Measurements from ENCODE around the gene PLXDC1.

PLXDC1 gene

DNA sequence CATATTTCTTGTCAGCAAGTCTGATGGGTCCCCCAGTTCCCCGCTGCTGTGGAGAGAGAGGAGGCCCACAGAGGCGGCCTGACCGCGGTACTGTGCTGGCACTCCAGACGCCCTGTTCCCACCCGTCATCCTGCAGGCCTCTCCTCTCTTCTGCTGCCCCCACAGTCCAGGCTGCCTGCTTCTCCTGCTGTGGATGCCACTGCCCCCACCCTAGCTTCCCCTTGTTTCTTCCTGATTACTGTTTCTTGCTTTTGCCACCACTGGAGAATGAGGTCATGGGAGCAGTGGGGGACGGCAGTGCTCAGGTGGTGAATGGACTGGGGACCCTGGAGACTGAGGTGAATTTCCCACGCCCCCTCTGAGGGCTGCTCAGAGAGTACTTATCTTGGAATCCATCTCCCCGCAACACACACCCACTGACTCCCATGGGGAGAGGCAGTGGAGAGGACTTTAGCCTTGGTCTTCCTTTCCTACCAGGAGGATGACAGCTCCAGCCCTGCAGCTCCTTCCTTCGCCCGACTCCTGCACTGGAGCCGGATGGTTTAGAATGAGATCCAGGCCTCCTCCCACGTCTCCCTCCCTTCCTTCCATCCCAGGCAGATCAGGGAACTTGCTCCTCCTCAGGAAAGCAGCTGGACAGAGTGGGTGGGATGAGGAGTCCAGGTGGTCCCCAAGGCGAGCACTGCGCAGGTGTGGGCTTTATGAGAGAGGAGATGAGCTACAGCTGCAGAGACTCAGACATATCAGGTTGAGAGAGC lies 60.4 kb downstream of the PLXDC1 start:
- H3K27ac ChIP-seq (ENCODE audit: low read length) = no peak overlapping the region
- no peaks in the 10 kb centered on the region for H3K36me3 ChIP-seq (ENCODE audit: control insufficient read depth in 1 of 2, insufficient read depth in 2 of 2, low read length in 2 of 2)
- H3K27me3 ChIP-seq (ENCODE audit: low read depth, low read length) = no peaks in the 10 kb centered on the region
- H3K9me3 ChIP-seq (ENCODE audit: control insufficient read depth in 1 of 2, low read length in 2 of 2) = no peaks in the 10 kb centered on the region
- H3K4me3 ChIP-seq (ENCODE audit: low read depth in 1 of 2, low read length in 2 of 2) = no peak overlapping the region
- peaks cover 0 to 10% of the 10 kb centered on the region in 2 donors for H3K4me1 ChIP-seq (ENCODE audit: control insufficient read depth in 1 of 2, insufficient read depth in 2 of 2, low read length in 2 of 2)

DNA sequence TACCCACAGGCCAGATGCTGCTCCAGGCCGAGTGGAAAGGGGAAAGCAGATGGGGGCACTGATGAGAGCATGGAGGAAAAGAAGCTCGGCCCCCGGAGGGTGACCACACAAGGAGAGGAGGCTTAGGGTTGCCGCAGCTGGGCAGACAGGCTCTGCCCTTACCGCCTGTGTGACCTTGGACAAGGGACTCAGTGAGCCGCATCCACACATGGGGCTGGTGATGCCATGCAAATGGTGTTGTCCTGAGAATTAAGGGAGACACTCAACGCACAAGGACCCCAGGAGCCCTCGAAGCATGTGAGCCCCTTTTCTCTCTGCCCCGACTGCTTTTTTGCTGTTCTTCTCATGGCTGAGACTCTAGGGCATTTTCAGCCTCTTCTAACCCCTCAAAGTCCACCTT lies 61.0 kb downstream of the PLXDC1 start:
- H3K4me1 ChIP-seq (ENCODE audit: control insufficient read depth in 1 of 2, insufficient read depth in 2 of 2, low read length in 2 of 2) = peaks cover 0 to 5% of the 10 kb centered on the region in 2 donors
- H3K27me3 ChIP-seq (ENCODE audit: low read depth, low read length) = no peaks in the 10 kb centered on the region
- no peaks in the 10 kb centered on the region for H3K9me3 ChIP-seq (ENCODE audit: control insufficient read depth in 1 of 2, low read length in 2 of 2)
- no peak overlapping the region for H3K4me3 ChIP-seq (ENCODE audit: low read depth in 1 of 2, low read length in 2 of 2)
- no peak overlapping the region for H3K27ac ChIP-seq (ENCODE audit: low read length)
- no peaks in the 10 kb centered on the region for H3K36me3 ChIP-seq (ENCODE audit: control insufficient read depth in 1 of 2, insufficient read depth in 2 of 2, low read length in 2 of 2)

DNA sequence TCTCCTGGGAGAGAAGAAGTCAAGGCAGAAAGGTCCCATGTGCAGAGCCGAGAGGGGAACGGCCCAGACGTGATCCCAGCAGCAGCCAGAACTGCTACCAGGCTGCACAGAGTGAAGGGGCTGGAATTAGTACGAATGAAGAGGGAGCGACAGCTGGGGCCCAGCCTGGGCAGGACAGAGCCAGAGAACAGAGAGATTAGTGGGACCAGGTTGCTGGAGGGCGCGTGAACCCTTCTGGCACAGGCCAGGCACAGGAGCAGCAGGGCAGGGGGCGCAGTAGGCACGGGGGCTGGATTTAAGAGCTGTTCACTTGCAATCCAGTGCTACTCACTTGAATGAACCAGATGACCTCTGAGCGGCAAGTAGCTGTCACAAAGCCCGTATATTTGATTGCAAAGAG lies 66.9 kb downstream of the PLXDC1 start:
- no peak overlapping the region for H3K27ac ChIP-seq (ENCODE audit: low read length)
- no peaks in the 10 kb centered on the region for H3K9me3 ChIP-seq (ENCODE audit: control insufficient read depth in 1 of 2, low read length in 2 of 2)
- no peaks in the 10 kb centered on the region for H3K27me3 ChIP-seq (ENCODE audit: low read depth, low read length)
- no peak overlapping the region for H3K4me3 ChIP-seq (ENCODE audit: low read depth in 1 of 2, low read length in 2 of 2)
- H3K4me1 ChIP-seq (ENCODE audit: control insufficient read depth in 1 of 2, insufficient read depth in 2 of 2, low read length in 2 of 2) = peaks cover 0 to 10% of the 10 kb centered on the region in 2 donors
- no peaks in the 10 kb centered on the region for H3K36me3 ChIP-seq (ENCODE audit: control insufficient read depth in 1 of 2, insufficient read depth in 2 of 2, low read length in 2 of 2)

DNA sequence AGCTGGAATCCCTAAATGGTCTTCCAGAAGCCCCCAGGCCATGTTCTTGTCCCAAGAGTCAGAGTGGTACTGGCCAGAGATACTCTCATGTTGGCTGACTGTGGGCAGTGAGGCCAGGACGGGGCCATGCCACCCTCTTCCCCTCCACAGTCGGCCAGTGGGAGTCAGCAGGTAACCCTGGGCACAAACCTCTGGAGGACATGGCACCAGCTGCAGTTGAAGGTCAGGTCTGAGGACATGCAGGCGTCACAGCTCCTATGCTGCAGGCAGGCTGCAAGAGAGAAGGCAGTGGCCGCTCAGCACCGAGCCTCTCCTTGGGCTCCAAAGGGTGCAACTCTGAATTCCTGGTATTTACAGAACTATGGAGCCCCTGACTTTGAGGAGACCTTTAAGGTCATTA lies 68.2 kb downstream of the PLXDC1 start:
- H3K4me3 ChIP-seq (ENCODE audit: low read depth in 1 of 2, low read length in 2 of 2) = no peak overlapping the region
- no peak overlapping the region for H3K27ac ChIP-seq (ENCODE audit: low read length)
- H3K36me3 ChIP-seq (ENCODE audit: control insufficient read depth in 1 of 2, insufficient read depth in 2 of 2, low read length in 2 of 2) = peaks cover 0 to 1% of the 10 kb centered on the region in 2 donors
- H3K27me3 ChIP-seq (ENCODE audit: low read depth, low read length) = no peaks in the 10 kb centered on the region
- H3K9me3 ChIP-seq (ENCODE audit: control insufficient read depth in 1 of 2, low read length in 2 of 2) = no peaks in the 10 kb centered on the region
- H3K4me1 ChIP-seq (ENCODE audit: control insufficient read depth in 1 of 2, insufficient read depth in 2 of 2, low read length in 2 of 2) = peaks cover 0 to 10% of the 10 kb centered on the region in 2 donors

DNA sequence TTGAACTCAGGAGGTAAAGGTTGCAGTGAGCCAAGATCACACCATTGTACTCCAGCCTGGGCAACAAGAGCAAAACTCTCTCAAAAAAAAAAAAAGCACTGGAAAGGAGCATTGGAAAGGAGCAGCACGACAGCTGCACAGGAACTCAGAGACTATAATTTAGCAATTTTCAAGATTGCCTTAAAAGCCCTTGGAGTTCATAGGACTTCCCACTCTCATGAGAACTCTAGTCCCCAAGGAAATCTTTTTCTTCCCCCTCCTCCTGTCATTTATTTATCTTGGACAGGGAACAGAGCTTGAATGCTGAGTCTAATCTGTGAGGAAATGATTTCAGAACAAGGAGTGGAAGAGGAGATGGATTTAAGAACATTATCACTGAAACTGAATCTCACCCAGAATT lies 69.0 kb downstream of the PLXDC1 start:
- H3K27ac ChIP-seq (ENCODE audit: low read length) = no peak overlapping the region
- peaks cover 0 to 4% of the 10 kb centered on the region in 2 donors for H3K36me3 ChIP-seq (ENCODE audit: control insufficient read depth in 1 of 2, insufficient read depth in 2 of 2, low read length in 2 of 2)
- H3K9me3 ChIP-seq (ENCODE audit: control insufficient read depth in 1 of 2, low read length in 2 of 2) = no peaks in the 10 kb centered on the region
- peaks cover 0 to 10% of the 10 kb centered on the region in 2 donors for H3K4me1 ChIP-seq (ENCODE audit: control insufficient read depth in 1 of 2, insufficient read depth in 2 of 2, low read length in 2 of 2)
- no peak overlapping the region for H3K4me3 ChIP-seq (ENCODE audit: low read depth in 1 of 2, low read length in 2 of 2)
- no peaks in the 10 kb centered on the region for H3K27me3 ChIP-seq (ENCODE audit: low read depth, low read length)

DNA sequence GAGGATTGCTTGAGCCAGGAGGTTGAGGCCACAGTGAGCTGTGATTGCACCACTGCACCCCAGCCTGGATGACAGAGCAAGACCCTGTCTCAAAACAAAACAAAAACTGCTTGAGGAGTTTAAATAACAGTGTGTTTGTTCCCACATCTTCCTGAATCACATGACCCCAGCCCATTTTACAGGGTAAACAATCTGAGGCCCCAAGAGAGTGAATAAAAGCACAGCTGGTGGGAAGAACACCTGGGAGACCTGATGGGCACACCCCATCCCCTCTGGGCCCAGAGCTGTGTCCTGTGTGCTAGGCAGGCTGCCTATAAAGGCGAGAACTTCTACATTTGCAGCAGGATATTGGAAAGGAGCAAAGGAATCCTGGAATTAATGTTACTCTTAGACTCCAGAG lies 69.6 kb downstream of the PLXDC1 start:
- H3K4me1 ChIP-seq (ENCODE audit: control insufficient read depth in 1 of 2, insufficient read depth in 2 of 2, low read length in 2 of 2) = peaks cover 0 to 10% of the 10 kb centered on the region in 2 donors
- H3K27ac ChIP-seq (ENCODE audit: low read length) = no peak overlapping the region
- peaks cover 0 to 4% of the 10 kb centered on the region in 2 donors for H3K36me3 ChIP-seq (ENCODE audit: control insufficient read depth in 1 of 2, insufficient read depth in 2 of 2, low read length in 2 of 2)
- H3K27me3 ChIP-seq (ENCODE audit: low read depth, low read length) = no peaks in the 10 kb centered on the region
- no peak overlapping the region for H3K4me3 ChIP-seq (ENCODE audit: low read depth in 1 of 2, low read length in 2 of 2)
- H3K9me3 ChIP-seq (ENCODE audit: control insufficient read depth in 1 of 2, low read length in 2 of 2) = no peaks in the 10 kb centered on the region

DNA sequence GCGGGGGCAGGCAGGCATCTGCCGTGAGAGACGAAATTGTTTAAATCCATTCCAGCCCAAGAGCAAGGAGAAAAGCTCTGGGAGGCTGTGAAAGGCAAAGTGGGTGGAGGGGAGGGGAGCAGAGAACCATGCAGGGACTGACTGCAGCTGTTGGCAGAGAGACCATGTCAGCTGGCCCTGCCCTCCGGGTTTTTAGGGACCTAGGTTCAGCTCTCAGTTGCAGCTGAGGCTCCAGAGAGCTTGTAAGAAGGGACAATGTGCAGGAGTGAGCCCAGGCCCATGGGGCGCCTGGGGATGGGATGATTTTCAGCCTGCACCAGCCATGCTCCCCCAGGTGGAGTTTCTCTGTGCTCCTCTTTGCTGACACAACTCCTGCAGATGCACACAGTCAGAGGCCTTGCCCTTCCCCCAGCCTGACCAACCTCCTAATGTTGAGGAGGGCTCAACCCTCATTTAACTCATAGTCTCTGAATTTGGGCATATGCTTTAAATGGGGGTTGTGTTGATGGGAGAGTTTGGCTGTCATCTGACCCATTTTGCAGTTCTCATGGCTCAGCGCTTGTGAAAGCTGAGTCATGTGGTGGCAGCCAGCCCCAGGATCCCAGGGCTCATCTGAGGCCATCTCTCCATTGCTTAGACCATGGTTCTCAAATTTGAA lies 70.9 kb downstream of the PLXDC1 start:
- Histone ChIP-seq H3K27me3 (ENCODE audit: low read depth, low read length) (no peaks in the 10 kb centered on the region), H3K4me1 (ENCODE audit: control insufficient read depth in 1 of 2, insufficient read depth in 2 of 2, low read length in 2 of 2) (peaks cover 0 to 10% of the 10 kb centered on the region in 2 donors), H3K4me3 (ENCODE audit: low read depth in 1 of 2, low read length in 2 of 2) (no peak overlapping the region), H3K9me3 (ENCODE audit: control insufficient read depth in 1 of 2, low read length in 2 of 2) (no peaks in the 10 kb centered on the region), H3K27ac (ENCODE audit: low read length) (no peak overlapping the region), H3K36me3 (ENCODE audit: control insufficient read depth in 1 of 2, insufficient read depth in 2 of 2, low read length in 2 of 2) (peaks cover 0 to 4% of the 10 kb centered on the region in 2 donors)

DNA sequence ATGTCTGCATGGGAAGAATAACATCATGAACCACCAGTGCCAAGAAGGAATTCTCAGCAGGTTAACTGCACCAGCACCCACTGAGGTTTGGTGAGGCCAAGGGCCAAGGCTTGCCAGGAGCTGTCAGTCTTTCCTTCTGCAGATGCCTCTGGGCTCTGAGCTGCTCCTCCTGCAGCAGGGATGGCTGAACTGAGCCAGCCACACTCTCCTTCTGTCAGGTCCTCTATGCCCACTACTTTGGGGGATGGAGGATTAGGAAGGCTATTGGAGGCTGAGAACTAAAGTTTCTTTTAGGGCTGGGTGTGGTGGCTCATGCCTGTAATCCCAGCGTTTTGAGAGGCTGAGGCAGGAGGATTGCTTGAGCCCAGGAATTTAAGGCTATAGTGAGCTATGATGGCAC lies 71.6 kb downstream of the PLXDC1 start:
- no peak overlapping the region for H3K27ac ChIP-seq (ENCODE audit: low read length)
- H3K9me3 ChIP-seq (ENCODE audit: control insufficient read depth in 1 of 2, low read length in 2 of 2) = no peaks in the 10 kb centered on the region
- no peaks in the 10 kb centered on the region for H3K27me3 ChIP-seq (ENCODE audit: low read depth, low read length)
- H3K36me3 ChIP-seq (ENCODE audit: control insufficient read depth in 1 of 2, insufficient read depth in 2 of 2, low read length in 2 of 2) = peaks cover 0 to 4% of the 10 kb centered on the region in 2 donors
- H3K4me1 ChIP-seq (ENCODE audit: control insufficient read depth in 1 of 2, insufficient read depth in 2 of 2, low read length in 2 of 2) = peaks cover 0 to 10% of the 10 kb centered on the region in 2 donors
- no peak overlapping the region for H3K4me3 ChIP-seq (ENCODE audit: low read depth in 1 of 2, low read length in 2 of 2)

DNA sequence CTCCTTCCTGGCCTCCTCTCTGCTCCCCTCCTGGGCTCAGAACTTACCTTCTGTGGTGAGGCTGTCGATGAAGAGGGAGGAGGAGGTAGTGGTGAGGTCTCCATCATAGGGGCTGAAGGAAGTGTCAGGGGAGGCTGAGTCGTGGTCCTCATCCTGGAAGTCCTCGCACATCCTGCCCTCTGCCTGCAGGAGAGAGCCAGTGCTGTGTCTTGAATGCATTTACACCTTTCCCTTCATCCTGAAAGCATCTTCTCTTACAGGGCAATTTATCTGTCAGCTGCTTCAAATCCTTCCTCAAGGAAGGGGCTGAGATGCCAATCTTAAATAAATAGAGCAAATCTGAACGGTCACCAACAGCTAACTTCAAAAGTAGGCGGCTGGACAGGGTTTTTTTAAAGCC lies 73.6 kb downstream of the PLXDC1 start:
- Histone ChIP-seq H3K27ac (ENCODE audit: low read length) (no peak overlapping the region), H3K36me3 (ENCODE audit: control insufficient read depth in 1 of 2, insufficient read depth in 2 of 2, low read length in 2 of 2) (peaks cover 0 to 4% of the 10 kb centered on the region in 2 donors), H3K9me3 (ENCODE audit: control insufficient read depth in 1 of 2, low read length in 2 of 2) (no peaks in the 10 kb centered on the region), H3K4me1 (ENCODE audit: control insufficient read depth in 1 of 2, insufficient read depth in 2 of 2, low read length in 2 of 2) (peaks cover 0 to 10% of the 10 kb centered on the region in 2 donors), H3K4me3 (ENCODE audit: low read depth in 1 of 2, low read length in 2 of 2) (no peak overlapping the region), H3K27me3 (ENCODE audit: low read depth, low read length) (no peaks in the 10 kb centered on the region)

DNA sequence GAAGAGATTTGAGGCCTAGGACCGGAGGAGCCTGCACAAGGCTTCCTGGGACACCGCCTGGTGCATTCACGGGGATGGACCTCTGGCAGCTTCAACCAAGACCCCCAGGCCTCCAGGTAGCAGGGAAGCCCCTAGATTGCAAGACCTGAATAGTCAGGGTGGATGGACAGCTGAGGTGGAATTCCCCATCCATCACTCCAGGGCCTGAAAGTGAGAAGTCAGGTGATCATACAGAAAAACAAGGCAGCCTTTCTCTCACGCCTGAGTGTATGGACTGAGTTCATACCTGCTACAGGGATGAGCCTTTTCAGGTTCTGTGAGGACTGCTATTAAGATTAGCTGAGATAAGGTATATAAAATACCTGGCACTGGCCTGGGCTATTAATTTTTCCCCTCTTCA lies 74.2 kb downstream of the PLXDC1 start:
- no peaks in the 10 kb centered on the region for H3K27me3 ChIP-seq (ENCODE audit: low read depth, low read length)
- no peak overlapping the region for H3K4me3 ChIP-seq (ENCODE audit: low read depth in 1 of 2, low read length in 2 of 2)
- H3K36me3 ChIP-seq (ENCODE audit: control insufficient read depth in 1 of 2, insufficient read depth in 2 of 2, low read length in 2 of 2) = peaks cover 0 to 4% of the 10 kb centered on the region in 2 donors
- H3K4me1 ChIP-seq (ENCODE audit: control insufficient read depth in 1 of 2, insufficient read depth in 2 of 2, low read length in 2 of 2) = peaks cover 0 to 10% of the 10 kb centered on the region in 2 donors
- H3K9me3 ChIP-seq (ENCODE audit: control insufficient read depth in 1 of 2, low read length in 2 of 2) = no peaks in the 10 kb centered on the region
- no peak overlapping the region for H3K27ac ChIP-seq (ENCODE audit: low read length)

DNA sequence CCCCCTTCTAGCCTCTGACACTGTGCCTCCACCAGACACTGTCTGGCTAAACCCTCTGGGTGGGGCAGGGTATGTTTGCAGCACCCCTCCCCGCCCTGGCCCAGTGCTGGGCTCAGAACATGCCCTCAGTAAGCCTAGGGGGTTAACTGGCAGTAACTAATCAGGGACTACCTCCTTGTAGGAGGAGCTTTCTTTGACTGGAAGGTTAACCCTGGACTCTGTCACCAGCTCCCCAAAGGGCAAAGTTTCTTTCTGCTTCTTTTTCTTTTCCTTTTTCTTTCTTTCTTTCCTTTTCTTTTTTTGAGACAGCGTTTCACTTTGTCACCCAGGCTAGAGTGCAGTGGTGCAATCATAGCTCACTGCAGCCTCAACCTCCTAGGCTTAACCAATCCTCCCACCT lies 76.8 kb downstream of the PLXDC1 start:
- H3K27ac ChIP-seq (ENCODE audit: low read length) = no peak overlapping the region
- peaks cover 0 to 4% of the 10 kb centered on the region in 2 donors for H3K36me3 ChIP-seq (ENCODE audit: control insufficient read depth in 1 of 2, insufficient read depth in 2 of 2, low read length in 2 of 2)
- no peaks in the 10 kb centered on the region for H3K27me3 ChIP-seq (ENCODE audit: low read depth, low read length)
- H3K9me3 ChIP-seq (ENCODE audit: control insufficient read depth in 1 of 2, low read length in 2 of 2) = no peaks in the 10 kb centered on the region
- H3K4me1 ChIP-seq (ENCODE audit: control insufficient read depth in 1 of 2, insufficient read depth in 2 of 2, low read length in 2 of 2) = no peaks in the 10 kb centered on the region
- no peak overlapping the region for H3K4me3 ChIP-seq (ENCODE audit: low read depth in 1 of 2, low read length in 2 of 2)

All from muscle layer of duodenum (tissue), 2 donors.